Stimulated activated CD4-positive, alpha-beta T cell treated with anti-CD3 and anti-CD28 coated beads, Interleukin-12 subunit alpha, Interleukin-12 subunit beta, amount 100 ng/mL, for 24 hours (primary cell): ENCODE measurements around the gene SLITRK4.

Source experiments
- DNase-seq, 2 experiments: peaks; one replicate each; pipeline ENCODE4 v3.0.0-alpha.2; 2020; ENCODE audit warnings: low read depth in 2 of 2

SLITRK4 gene

GRCh38 chrX:143635915-143636314 lies at the start of gene SLITRK4:
Gene SLITRK4, minus strand, starts transcription at chrX:143636101. Its CDS starts 4,993 bp downstream, at chrX:143631108.
- DNase-seq, result no peak

GRCh38 chrX:143683486-143683885 lies 47.6 kb upstream of the SLITRK4 start:
- DNase-seq, result no peak

GRCh38 chrX:143674926-143675325 lies 39.0 kb upstream of the SLITRK4 start:
- no peak for DNase-seq

- no peak for DNase-seq
Observed at GRCh38 chrX:143669395-143669794, 33.5 kb upstream of the SLITRK4 start.

- DNase-seq, result no peak
Observed at GRCh38 chrX:143664302-143664701, 28.4 kb upstream of the SLITRK4 start.

GRCh38 chrX:143663755-143664154 lies 27.9 kb upstream of the SLITRK4 start:
- no peak for DNase-seq

GRCh38 chrX:143661286-143661685 lies 25.4 kb upstream of the SLITRK4 start:
- DNase-seq, result no peak

GRCh38 chrX:143648705-143649104 lies 12.8 kb upstream of the SLITRK4 start:
- no peak for DNase-seq

GRCh38 chrX:143642426-143642825 lies 6.5 kb upstream of the SLITRK4 start:
- no peak for DNase-seq

GRCh38 chrX:143636831-143637230 lies 930 bp upstream of the SLITRK4 start:
- no peak for DNase-seq

GRCh38 chrX:143634663-143635455 lies 1.0 kb downstream of the SLITRK4 start:
- DNase-seq, result no peak

- DNase-seq, result no peak
Observed at GRCh38 chrX:143634309-143634662, 1.6 kb downstream of the SLITRK4 start.

- DNase-seq, result no peak
Observed at GRCh38 chrX:143633461-143634308, 2.2 kb downstream of the SLITRK4 start.

GRCh38 chrX:143632625-143633410 lies 3.1 kb downstream of the SLITRK4 start:
- no peak for DNase-seq

GRCh38 chrX:143623657-143624056 lies 12.2 kb downstream of the SLITRK4 start:
- no peak for DNase-seq

GRCh38 chrX:143621276-143621675 lies 14.6 kb downstream of the SLITRK4 start:
- DNase-seq, result no peak

- DNase-seq, result no peak
Observed at GRCh38 chrX:143615851-143616250, 20.1 kb downstream of the SLITRK4 start.

- no peak for DNase-seq
Observed at GRCh38 chrX:143601809-143602208, 34.1 kb downstream of the SLITRK4 start.

- DNase-seq, result no peak
Observed at GRCh38 chrX:143581240-143581639, 54.7 kb downstream of the SLITRK4 start.

GRCh38 chrX:143580266-143580665 lies 55.6 kb downstream of the SLITRK4 start:
- DNase-seq, result no peak
